ENCODE measurements around the gene LRRC41.
A peak's percentile ranks its signal among the peaks of the same experiment; 100 is the strongest.
"Not testable (repeated sequence)": the region's sequence is repeated elsewhere in the genome, so short reads cannot be mapped to it uniquely, and the experiment has no call there.

LRRC41 gene

DNA sequence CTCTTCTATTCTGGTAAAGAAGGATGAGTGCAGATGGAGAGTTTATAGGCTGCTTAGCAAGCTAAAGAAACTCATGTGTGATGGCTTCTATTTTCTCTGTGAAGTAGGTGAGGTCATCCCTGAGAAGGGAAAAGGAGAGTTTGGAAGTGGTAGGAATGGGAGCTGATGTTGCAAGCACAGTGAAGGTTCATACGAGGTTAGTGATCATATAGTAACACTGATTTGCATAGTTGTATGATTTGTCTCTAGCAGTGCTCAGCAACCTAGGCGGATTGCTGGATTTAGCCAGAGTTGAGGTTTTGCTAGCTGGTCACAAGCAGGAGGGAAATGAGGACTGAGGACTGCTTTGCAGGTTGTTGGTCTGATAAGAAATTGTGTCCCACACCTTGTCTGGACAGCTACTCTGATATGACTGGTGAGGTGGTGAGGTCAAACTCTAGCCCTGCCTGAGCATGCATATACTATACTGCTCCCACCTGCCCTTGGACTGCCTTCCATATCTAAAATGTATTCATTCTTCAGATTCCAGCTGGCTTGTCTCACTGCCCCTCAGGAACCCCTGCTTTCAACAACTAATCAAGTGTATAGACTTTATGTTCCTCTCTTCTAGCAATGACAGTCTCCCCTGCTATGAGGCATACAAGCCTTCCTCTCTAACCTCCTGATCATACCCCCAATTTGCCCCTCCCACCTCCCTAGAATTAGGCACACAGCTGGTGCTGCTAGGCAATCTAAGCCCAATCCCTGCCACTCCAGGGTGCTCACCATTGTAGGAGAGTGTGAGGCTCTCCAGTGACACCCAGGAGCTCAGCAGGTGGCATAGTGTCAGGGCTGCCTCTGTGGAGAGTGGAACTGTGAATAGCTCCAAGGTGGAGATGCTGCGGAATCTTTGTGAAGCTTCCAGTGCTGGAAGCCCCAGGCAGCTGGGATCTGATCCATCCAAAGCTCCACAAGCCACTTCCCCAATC, 18.5 kb downstream of the LRRC41 start:
- DNase-seq (ENCODE audit: low spot score), result no peak

- no peak for DNase-seq (ENCODE audit: low spot score)
These were observed 19.4 kb downstream of the LRRC41 start for GRCh38 chr1:46284058-46284457.

DNA sequence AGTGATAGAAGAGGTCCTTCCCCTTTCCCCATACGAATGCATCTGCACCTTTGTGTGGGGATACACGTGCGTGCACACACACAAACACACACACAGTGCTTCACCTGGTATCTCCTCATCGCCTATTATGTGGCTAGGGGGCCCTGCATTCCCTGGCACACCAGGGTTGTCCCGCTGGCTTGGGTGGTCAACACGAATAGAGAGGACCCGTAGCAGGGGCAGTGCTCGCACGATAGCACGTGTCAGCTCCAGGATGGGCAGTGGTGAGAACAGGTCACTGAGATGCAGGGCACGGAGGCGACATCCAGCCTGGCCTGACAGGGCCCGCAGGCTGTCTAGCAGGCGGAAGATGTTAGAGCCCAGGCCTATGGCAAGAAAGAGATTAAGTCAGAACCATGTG, 22.4 kb downstream of the LRRC41 start:
- DNase-seq (ENCODE audit: low spot score), result no peak

DNA sequence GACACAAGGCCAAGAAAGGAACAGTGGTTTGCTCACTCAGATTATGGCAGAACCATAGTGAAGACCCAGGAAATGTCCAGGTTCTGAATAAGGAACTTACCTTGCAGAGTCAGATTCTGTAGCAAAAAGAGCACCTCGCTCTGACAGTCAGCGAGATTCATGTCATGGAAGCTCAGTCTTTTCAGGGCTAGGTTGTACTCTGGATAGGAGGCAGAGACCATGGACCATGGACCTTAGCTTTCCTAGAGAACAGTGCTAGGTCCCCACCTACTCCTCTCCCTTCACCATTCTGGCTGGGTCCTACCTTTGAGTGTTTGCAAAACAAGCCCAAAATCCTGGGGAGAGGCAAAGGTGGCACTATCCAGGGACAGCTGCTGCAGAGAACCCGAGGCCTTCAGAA, 23.3 kb downstream of the LRRC41 start:
- no peak for DNase-seq (ENCODE audit: low spot score)

DNA sequence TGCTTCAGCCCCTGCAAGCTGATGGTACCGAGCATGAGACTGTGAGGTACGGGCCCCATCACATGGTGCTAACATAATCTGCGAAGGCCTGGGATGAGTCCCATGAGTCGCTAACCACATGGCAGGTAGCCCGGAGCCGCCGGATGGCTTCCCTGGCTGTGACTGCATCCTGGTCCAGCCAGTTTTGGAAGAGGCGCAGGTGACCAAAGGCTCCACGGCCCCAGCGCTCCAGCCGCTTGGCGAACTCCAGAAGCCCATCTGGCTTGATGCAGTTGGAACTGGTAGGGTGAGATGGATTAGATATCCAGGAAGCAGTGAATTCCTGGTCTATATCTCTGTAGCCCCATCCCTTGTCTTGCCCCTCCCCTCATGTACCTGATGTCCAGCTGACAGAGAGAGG, 24.6 kb downstream of the LRRC41 start:
- no peak for DNase-seq (ENCODE audit: low spot score)

- no peak for DNase-seq (ENCODE audit: low spot score)
These were observed 25.6 kb downstream of the LRRC41 start for GRCh38 chr1:46277658-46278373.

- no peak for DNase-seq (ENCODE audit: low spot score)
These were observed 28.4 kb downstream of the LRRC41 start for GRCh38 chr1:46275030-46275337.

GRCh38 chr1:46274225-46275029, 29.0 kb downstream of the LRRC41 start:
- no peak for DNase-seq (ENCODE audit: low spot score)

DNA sequence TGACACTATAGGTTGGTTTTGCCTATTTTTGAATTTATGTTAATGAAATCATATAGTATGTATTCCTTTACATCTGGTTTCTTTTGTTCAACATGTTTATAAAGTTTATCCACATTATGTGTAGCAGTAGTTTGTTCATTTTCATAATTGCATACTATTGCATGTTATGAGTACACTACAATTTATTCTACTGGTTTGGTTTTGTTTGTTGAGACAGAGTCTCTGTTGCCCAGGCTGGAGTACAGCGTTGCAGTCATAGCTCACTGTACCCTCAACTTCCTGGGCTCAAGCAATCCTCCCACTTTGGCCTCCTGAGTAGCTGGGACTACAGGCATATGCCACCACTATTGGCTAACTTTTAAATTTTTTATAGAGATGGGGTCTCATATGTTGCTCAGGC, 34.8 kb downstream of the LRRC41 start:
- DNase-seq (ENCODE audit: low spot score), result no peak

GRCh38 chr1:46263146-46263545, 40.3 kb downstream of the LRRC41 start:
- no peak for DNase-seq (ENCODE audit: low spot score)

- DNase-seq (ENCODE audit: low spot score), result no peak
These were observed 40.9 kb downstream of the LRRC41 start for GRCh38 chr1:46262508-46262907.

GRCh38 chr1:46256523-46256922, 46.9 kb downstream of the LRRC41 start:
- no peak for DNase-seq (ENCODE audit: low spot score)

- DNase-seq (ENCODE audit: low spot score), result no peak
These were observed 48.7 kb downstream of the LRRC41 start for GRCh38 chr1:46254668-46255067.

DNA sequence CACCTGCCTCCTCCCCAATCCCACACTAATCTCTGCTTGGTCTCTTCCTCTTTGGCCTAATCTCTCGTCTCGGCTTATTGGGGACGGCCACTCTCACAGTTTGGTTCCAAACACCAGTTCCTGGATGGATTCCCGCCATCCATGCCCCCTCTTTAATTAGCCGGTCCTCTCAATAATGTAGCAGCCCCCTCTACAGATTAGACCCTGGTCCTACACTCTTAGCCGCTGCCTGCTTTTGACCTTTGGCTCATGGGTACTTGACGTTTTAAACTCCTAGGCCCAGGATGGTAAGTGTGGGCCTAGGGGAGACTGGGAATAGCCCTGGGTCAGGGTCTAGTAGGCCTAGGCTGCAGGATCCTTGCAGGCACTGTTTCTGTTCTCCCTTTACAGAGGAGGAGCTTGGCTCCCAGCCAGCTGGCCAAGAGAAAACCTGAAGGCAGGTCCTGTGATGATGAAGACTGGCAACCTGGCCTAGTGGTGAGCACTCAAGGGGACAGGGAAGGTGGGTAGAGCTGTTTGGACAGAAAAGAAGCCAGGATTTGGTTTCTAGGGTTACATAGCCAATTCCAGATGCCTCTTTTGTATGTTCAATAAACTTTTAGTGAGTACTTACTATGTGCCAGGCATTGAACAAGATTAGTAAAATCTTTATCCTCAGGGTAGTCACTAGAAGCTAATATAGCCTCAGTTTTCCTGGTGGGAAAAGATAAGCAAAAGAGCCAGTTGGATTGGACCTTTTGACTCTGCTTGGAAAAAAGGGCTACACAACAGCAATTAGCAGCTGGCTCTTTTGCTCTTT, 55.1 kb downstream of the LRRC41 start:
- peak; percentile 27 for DNase-seq (ENCODE audit: low spot score)

- peak; percentile 99 for DNase-seq (ENCODE audit: low spot score)
These were observed 55.8 kb downstream of the LRRC41 start, which contains the start of gene RAD54L for GRCh38 chr1:46247436-46248121. TSS of gene RAD54L (plus strand) at chr1:46247763. CDS start at chr1:46248406, 643 bp downstream.

DNA sequence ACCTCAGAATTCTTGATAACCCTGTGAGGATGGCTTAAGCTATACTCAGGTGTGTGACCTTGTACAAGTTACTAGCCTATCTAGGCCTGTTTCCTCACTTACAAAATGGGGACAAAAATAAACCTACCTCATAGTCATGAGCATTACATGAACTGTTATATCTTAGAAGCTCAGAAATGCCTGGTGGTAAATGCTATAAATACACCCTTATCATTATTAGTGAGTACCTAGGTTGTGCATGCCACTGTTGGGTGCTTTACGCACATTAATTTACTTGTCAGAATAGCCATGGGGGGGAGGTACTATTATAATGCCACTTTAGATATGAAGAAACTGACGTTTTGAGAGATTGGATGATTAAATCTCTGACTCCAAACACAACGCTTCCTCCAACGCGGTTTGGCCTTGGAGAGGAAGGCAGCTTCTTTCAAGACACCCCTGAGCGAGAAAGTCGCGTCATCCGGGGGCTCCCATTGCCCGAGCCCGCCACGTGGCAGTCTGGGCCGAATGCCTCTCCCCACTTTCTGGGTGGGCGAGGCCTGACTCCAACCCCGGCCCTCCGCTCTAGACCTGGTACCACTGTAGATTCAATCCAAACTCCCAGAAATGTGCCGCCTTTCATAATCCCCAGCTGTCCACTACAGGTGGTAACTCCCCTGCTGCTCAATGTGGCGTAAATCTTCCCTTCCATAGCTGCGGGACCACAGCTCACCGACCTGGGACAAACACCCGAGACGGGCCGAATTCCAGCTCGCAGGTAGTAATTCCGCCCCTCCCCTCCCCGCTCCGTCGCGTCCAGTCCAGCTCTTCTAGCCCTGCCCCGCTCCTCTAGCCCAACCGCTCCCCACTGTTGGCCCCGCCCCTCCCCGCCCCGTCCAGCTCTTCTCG, 56.6 kb downstream of the LRRC41 start:
- DNase-seq (ENCODE audit: low spot score), result peak; percentile 50

DNA sequence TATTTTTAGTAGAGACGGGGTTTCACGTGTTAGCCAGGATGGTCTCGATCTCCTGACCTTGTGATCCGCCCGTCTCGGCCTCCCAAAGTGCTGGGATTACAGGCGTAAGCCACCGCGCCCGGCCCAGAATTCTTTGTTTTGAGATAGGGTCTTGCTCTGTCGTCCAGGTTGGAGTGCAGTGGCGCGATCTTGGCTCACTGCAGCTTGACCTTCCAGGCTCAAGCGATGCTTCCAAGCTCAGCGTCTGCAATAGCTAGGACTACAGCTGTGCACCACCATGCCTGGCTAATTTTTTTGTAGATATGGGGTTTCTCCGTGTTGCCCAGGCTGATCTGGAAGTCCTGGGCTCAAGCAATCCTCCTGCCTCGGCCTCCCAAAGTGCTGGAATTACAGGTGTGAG, 57.3 kb downstream of the LRRC41 start:
- DNase-seq (ENCODE audit: low spot score), result not testable (repeated sequence)

GRCh38 chr1:46244656-46245371, 58.6 kb downstream of the LRRC41 start:
- peak; percentile 30 for DNase-seq (ENCODE audit: low spot score)

DNA sequence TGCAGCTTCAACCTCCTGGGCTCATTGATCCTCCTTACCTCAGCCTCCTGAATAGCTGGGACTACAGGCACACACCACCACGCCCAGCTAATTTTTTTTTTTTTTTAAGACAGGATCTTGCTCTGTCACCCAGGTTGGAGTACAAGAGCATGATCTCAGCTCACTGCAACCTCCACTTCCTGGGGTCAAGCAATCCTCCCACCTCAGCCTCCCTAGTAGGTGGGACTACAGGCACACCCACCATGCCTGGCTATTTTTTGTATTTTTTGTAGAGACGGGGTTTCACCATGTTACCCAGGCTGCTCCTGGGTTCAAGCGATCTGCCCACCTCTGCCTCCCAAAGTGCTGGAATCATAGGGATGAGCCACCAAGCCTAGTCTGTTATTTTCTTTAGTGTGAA, 59.6 kb downstream of the LRRC41 start:
- DNase-seq (ENCODE audit: low spot score), result not testable (repeated sequence)

Data from activated CD4-positive, alpha-beta T cell treated with anti-CD3 and anti-CD28 coated beads, Interleukin-2, Interleukin-4, amounts not matched to agents 100 ng/mL and 50 ng/mL, durations not matched to agents 16 hours and 8 hours (primary cell).